Fibroblast of villous mesenchyme (primary cell): Measurements from ENCODE around the gene SCO1. TPM values are rescaled to one million over a fixed set of nuclear protein-coding genes. Genes with fewer than 3 reads are reported as not detected.

Experiments
- DNase-seq: peaks from one replicate; pipeline ENCODE4 v3.0.0-alpha.2; 2010; ENCODE audit warnings: low read depth
- H3K4me3 ChIP-seq: 2 replicates; pipeline ENCODE4 v1.5.1; 2011; ENCODE audit warnings: low read depth, mild to moderate bottlenecking, low read length
- CTCF ChIP-seq: IDR thresholded peaks from 2 replicates; pipeline ENCODE4 v1.5.1; 2012; ENCODE audit warnings: low read depth, mild to moderate bottlenecking, low read length; ENCODE audit not compliant: insufficient read depth
- total RNA-seq: library from RNA; depleted of rRNA; stranded (reverse); fragments of >200 nt; gene quantifications from 2 replicates; pipeline ENCODE4 v1.2.3, GENCODE V29; 2012

SCO1 gene
- total RNA-seq, 1 donor = 17.3 TPM

DNA sequence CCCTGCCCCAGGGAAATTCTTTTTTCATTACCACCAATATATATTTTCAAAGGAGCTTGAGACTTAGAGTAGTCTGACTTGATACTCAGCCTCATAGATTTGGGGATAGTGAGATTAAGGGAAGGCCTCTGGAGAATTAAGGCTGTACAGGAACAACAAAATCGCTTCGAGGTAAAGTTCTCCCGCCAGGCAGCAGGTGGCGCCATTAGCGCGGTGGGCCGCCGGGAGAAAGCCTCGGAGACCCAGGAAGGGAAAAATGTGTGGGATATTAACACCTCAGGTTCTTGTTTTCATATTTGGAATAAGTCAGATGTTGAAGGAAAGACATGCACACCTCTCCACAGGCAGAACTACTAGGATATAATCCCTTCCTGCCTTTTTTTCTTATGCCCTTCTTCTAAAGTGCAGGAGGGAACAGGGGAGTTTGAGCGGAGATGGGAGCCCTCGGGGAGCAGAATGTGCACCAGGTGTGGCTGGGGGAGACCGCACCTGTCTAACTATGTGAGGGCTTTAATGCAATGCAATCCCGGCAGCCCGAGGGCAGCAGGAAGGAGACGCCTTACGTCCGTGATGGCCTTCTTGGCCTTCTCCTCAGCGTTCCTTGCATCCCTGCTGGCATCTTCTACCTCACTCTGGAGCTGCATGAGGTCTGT lies 66.2 kb downstream of the SCO1 start:
- peak; percentile 28 for DNase-seq
- H3K4me3 ChIP-seq = no peak overlapping the region
- TF ChIP-seq CTCF = peak; percentile 86

- DNase-seq = no peak
- no peak overlapping the region for H3K4me3 ChIP-seq
- TF ChIP-seq CTCF = no peak
Observed at GRCh38 chr17:10629706-10630105, 67.6 kb downstream of the SCO1 start.

DNA sequence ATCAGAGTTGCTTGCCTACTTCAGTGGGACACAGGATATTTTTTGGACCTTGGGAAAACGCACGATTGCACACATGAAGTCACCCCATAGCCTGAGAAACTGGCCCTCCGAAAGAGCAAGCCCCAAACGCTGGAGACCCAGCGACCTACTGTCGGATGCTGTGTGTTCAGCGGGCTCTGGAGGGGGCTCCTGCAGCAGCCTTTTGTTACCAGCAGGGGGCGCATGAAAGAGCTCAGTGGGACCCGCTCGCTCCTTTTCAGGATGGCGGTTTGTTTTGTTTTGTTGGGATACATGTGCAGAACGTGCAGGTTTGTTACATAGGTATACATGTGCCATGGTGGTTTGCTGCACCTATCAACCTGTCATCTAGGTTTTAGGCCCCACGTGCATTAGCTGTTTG lies 68.6 kb downstream of the SCO1 start:
- no peak for DNase-seq

GRCh38 chr17:10626390-10626789 lies 70.9 kb downstream of the SCO1 start:
- no peak for TF ChIP-seq CTCF
- no peak overlapping the region for H3K4me3 ChIP-seq
- DNase-seq = no peak

More for the DNA sequence above, 68.6 kb downstream of the SCO1 start:
- peak; percentile 43 for TF ChIP-seq CTCF
- H3K4me3 ChIP-seq = no peak overlapping the region

DNA sequence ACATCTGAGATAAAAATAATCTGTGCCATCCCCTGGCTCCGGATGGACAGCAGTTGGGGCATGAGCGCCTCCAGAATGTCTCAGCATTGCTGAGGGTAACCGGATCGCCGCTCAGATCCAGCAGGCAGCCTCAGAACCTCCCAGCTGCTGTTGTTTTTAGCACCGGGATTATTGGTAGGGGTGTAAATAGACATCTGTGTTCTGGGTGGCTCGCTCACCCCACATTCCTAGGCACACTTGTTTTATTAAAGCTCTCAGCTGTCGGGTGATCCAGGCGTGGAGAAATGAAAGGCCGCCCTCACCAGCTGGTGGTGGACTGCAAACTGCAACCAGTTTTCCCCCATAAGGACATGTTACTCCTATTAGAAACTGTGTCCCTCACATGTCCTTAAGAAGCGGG lies 72.4 kb downstream of the SCO1 start:
- no peak for TF ChIP-seq CTCF
- no peak overlapping the region for H3K4me3 ChIP-seq
- no peak for DNase-seq

DNA sequence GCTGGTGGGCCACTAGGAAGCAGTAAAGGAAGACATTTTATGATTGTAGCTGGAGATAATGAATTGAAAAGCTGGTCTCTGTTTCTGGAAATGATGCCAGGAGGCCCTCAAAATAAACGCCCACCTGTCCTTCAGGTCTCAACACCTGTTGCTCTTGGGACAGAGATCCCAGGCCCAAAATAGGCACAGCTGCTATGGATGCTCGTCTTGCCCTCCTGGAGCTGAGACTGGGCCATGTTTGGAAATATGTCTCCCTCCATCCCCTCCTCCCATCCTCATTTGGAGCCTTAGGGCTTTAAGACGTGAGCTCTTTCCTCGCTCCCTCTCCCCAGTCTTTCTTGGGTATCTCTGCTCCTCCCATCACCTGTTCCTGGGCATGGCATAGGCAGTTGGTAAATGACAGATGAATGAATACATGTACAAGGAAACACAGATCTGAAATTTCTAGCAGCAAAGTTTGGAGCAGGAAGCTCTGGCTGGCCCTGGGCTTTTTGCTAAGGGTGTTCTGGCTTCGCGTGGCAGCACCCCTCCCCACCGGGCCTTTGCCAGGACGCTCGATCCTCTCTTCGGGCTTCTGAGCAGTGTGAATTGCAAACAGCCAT lies 73.5 kb downstream of the SCO1 start:
- H3K4me3 ChIP-seq = no peak overlapping the region
- no peak for DNase-seq
- no peak for TF ChIP-seq CTCF
